GM12872 (cell line): ENCODE measurements around the gene TOX3.

Experiments used
- CTCF ChIP-seq: IDR thresholded peaks from 3 replicates; pipeline ENCODE4 v1.5.1; 2011; ENCODE audit warnings: low read depth, mild to moderate bottlenecking, low read length, moderate library complexity; ENCODE audit not compliant: insufficient read depth

The TOX3 gene

GRCh38 chr16:52496051-52496876 is 50.7 kb downstream of the TOX3 start:
- no peak for TF ChIP-seq CTCF

GRCh38 chr16:52494621-52495020 is 52.3 kb downstream of the TOX3 start:
- no peak for TF ChIP-seq CTCF

GRCh38 chr16:52494145-52494544 is 52.8 kb downstream of the TOX3 start:
- no peak for TF ChIP-seq CTCF

GRCh38 chr16:52492789-52493357 is 54.1 kb downstream of the TOX3 start:
- no peak for TF ChIP-seq CTCF

- TF ChIP-seq CTCF = no peak
Measured at GRCh38 chr16:52491216-52491615, 55.7 kb downstream of the TOX3 start.

GRCh38 chr16:52489894-52490293 is 57.0 kb downstream of the TOX3 start:
- no peak for TF ChIP-seq CTCF

GRCh38 chr16:52488837-52489289 is 58.1 kb downstream of the TOX3 start:
- TF ChIP-seq CTCF = no peak
